GM21423 (cell line): ENCODE measurements around the gene IPMK.
"Not testable (repeated sequence)": the region's sequence is repeated elsewhere in the genome, so short reads cannot be mapped to it uniquely, and the experiment has no call there.

Source experiments
- ATAC-seq: cut with Tn5 transposase; IDR thresholded peaks from one replicate; pipeline ENCODE4 v1.9.1; 2021; ENCODE audit warnings: mild to moderate bottlenecking, moderate library complexity; ENCODE audit not compliant: unreplicated experiment

Gene IPMK

GRCh38 chr10:58157076-58157766 lies 110.5 kb downstream of the IPMK start:
- ATAC-seq = no peak

- ATAC-seq = not testable (repeated sequence)
Measured at GRCh38 chr10:58155941-58156340, 111.8 kb downstream of the IPMK start.

- ATAC-seq = no peak
Measured at GRCh38 chr10:58153751-58154150, 113.9 kb downstream of the IPMK start.

GRCh38 chr10:58152673-58153263 lies 114.9 kb downstream of the IPMK start:
- no peak for ATAC-seq

GRCh38 chr10:58150290-58150689 lies 117.4 kb downstream of the IPMK start:
- ATAC-seq = no peak

- no peak for ATAC-seq
Measured at GRCh38 chr10:58143944-58144343, 123.8 kb downstream of the IPMK start.
